ENCODE measurements around the gene DLGAP4.

DNA sequence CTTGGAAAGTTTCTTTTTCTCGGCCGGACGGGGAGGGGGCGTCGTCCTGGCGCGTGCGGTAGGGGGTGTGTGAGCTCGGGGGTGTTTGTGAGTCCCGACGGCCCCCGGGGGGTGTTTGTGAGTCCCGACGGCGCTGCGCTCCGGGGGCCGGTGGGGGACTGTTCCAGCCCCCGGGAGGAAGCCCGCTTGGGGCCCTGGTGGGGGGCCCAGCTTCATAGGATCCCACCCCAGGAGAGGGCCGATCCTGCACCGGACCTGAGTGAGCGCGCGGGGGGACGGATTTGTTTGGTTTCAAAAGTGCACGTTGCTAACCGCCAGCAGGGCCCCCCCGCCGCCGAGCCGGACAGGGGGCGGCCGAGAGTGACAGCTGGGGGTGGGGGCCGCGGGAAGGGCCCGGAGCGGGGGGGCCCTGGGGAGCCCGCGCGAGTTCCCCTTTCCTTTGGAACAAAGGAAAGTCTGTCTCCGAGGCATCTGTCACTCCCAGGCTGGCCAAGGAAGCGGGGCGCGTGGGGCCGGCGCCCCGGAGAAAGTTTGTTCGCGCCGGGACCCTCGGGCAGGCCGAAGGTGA lies 267.7 kb downstream of the DLGAP4 start:
- TF ChIP-seq, protein P1, sequence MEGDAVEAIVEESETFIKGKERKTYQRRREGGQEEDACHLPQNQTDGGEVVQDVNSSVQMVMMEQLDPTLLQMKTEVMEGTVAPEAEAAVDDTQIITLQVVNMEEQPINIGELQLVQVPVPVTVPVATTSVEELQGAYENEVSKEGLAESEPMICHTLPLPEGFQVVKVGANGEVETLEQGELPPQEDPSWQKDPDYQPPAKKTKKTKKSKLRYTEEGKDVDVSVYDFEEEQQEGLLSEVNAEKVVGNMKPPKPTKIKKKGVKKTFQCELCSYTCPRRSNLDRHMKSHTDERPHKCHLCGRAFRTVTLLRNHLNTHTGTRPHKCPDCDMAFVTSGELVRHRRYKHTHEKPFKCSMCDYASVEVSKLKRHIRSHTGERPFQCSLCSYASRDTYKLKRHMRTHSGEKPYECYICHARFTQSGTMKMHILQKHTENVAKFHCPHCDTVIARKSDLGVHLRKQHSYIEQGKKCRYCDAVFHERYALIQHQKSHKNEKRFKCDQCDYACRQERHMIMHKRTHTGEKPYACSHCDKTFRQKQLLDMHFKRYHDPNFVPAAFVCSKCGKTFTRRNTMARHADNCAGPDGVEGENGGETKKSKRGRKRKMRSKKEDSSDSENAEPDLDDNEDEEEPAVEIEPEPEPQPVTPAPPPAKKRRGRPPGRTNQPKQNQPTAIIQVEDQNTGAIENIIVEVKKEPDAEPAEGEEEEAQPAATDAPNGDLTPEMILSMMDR (IDR thresholded peaks at IDR 0.05): peak in 1 of 4 experiments; percentile 3
- no peak for TF ChIP-seq POLR2A (IDR thresholded peaks at IDR 0.05)
